ENCODE data around the gene AAMP. TPM values are rescaled to one million over a fixed set of nuclear protein-coding genes. Genes with fewer than 3 reads are reported as not detected.

Gene AAMP
- total and polyA plus RNA-seq, 2 experiments from 2014 or later, result 90.8 to 203 TPM

DNA sequence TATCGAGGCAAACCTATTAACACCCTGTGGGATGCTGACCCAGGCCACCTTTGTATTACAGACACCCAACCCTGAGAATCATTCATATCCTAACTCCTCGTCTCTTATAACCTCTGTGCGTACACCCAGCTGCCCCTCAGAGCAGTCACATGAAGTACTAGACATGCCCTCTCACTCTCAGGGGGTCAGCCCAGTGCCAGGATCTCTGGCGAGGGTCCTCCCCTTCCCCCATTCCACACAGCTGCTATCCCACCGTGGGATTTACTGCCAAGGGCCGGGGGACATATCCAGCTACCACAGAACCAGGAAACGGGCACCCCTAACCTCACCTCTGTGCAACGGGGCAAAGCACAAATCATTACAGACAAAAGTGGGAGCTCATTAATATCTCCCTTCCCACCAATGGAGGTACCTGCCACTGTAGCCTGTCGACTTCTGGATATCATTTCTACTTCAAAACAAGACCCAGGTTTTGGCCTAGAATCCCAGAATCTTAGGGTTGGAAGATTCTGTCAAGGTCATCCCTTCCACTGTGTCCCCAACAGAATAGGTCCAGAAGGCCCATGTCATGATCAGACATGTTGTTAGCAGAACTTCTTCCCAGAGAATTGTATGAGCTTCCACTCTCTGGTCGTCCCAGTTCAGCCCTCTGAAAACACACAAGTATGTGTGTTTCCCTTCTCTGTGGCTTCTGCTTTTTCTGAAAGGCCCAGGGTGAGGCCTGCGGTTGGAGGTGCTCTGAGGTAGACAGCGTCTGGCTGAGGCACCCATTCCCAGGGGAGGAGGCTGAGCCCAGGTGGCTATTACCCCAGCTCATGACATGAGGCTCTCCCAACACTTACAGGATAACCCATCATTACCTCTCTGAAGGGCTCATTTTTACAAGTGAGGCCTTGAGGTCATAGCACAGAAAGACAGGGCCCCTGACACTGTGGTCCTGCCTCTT lies 20.7 kb upstream of the AAMP start:
- Mint-ChIP-seq H3K36me3 (ENCODE audit: low read depth) (no peaks in the 10 kb centered on the region), H3K9me3 (no peaks in the 10 kb centered on the region), H3K27ac (no peak overlapping the region), H3K27me3 (ENCODE audit: insufficient read depth, low read depth, poor library complexity) (peaks cover 15% of the 10 kb centered on the region), H3K4me3 (peak overlapping the region; percentile 70; the same call in 2 of the 3 replicates), H3K4me1 (peaks cover 53% of the 10 kb centered on the region)
- no peak overlapping the region for H3K4me2 ChIP-seq
- H3K4me3 ChIP-seq, result no peak overlapping the region
- TF ChIP-seq, protein P1, sequence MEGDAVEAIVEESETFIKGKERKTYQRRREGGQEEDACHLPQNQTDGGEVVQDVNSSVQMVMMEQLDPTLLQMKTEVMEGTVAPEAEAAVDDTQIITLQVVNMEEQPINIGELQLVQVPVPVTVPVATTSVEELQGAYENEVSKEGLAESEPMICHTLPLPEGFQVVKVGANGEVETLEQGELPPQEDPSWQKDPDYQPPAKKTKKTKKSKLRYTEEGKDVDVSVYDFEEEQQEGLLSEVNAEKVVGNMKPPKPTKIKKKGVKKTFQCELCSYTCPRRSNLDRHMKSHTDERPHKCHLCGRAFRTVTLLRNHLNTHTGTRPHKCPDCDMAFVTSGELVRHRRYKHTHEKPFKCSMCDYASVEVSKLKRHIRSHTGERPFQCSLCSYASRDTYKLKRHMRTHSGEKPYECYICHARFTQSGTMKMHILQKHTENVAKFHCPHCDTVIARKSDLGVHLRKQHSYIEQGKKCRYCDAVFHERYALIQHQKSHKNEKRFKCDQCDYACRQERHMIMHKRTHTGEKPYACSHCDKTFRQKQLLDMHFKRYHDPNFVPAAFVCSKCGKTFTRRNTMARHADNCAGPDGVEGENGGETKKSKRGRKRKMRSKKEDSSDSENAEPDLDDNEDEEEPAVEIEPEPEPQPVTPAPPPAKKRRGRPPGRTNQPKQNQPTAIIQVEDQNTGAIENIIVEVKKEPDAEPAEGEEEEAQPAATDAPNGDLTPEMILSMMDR (conservative IDR thresholded peaks at IDR 0.05; ENCODE audit: low read depth in 2 of 2), result no peak
- TF ChIP-seq EZH2phosphoT487 (IDR thresholded peaks at IDR 0.05; ENCODE audit: unreplicated experiment) (no peak), STAT1 (IDR thresholded peaks at IDR 0.05; ENCODE audit: unreplicated experiment) (no peak), POLR2AphosphoS5 (IDR thresholded peaks at IDR 0.05; ENCODE audit: low read depth) (no peak), NANOG (IDR thresholded peaks at IDR 0.05; ENCODE audit: borderline replicate concordance) (no peak), JUNB (IDR thresholded peaks at IDR 0.05; ENCODE audit: unreplicated experiment) (no peak), CREB1 (CRISPR knock-in tag; IDR thresholded peaks at IDR 0.05; ENCODE audit: low read depth) (no peak), ZNF331 (CRISPR knock-in tag; IDR thresholded peaks at IDR 0.05; ENCODE audit: low read depth) (no peak), ZNF114 (CRISPR knock-in tag; IDR thresholded peaks at IDR 0.05) (no peak), EZH2 (IDR thresholded peaks at IDR 0.05; ENCODE audit: low read depth, unreplicated experiment) (no peak)
- TF ChIP-seq, protein P2, sequence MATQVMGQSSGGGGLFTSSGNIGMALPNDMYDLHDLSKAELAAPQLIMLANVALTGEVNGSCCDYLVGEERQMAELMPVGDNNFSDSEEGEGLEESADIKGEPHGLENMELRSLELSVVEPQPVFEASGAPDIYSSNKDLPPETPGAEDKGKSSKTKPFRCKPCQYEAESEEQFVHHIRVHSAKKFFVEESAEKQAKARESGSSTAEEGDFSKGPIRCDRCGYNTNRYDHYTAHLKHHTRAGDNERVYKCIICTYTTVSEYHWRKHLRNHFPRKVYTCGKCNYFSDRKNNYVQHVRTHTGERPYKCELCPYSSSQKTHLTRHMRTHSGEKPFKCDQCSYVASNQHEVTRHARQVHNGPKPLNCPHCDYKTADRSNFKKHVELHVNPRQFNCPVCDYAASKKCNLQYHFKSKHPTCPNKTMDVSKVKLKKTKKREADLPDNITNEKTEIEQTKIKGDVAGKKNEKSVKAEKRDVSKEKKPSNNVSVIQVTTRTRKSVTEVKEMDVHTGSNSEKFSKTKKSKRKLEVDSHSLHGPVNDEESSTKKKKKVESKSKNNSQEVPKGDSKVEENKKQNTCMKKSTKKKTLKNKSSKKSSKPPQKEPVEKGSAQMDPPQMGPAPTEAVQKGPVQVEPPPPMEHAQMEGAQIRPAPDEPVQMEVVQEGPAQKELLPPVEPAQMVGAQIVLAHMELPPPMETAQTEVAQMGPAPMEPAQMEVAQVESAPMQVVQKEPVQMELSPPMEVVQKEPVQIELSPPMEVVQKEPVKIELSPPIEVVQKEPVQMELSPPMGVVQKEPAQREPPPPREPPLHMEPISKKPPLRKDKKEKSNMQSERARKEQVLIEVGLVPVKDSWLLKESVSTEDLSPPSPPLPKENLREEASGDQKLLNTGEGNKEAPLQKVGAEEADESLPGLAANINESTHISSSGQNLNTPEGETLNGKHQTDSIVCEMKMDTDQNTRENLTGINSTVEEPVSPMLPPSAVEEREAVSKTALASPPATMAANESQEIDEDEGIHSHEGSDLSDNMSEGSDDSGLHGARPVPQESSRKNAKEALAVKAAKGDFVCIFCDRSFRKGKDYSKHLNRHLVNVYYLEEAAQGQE (IDR thresholded peaks at IDR 0.05; ENCODE audit: unreplicated experiment), result no peak
- TF ChIP-seq, protein P3, sequence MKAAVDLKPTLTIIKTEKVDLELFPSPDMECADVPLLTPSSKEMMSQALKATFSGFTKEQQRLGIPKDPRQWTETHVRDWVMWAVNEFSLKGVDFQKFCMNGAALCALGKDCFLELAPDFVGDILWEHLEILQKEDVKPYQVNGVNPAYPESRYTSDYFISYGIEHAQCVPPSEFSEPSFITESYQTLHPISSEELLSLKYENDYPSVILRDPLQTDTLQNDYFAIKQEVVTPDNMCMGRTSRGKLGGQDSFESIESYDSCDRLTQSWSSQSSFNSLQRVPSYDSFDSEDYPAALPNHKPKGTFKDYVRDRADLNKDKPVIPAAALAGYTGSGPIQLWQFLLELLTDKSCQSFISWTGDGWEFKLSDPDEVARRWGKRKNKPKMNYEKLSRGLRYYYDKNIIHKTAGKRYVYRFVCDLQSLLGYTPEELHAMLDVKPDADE (IDR thresholded peaks at IDR 0.05), result no peak
- TF ChIP-seq, protein P4, sequence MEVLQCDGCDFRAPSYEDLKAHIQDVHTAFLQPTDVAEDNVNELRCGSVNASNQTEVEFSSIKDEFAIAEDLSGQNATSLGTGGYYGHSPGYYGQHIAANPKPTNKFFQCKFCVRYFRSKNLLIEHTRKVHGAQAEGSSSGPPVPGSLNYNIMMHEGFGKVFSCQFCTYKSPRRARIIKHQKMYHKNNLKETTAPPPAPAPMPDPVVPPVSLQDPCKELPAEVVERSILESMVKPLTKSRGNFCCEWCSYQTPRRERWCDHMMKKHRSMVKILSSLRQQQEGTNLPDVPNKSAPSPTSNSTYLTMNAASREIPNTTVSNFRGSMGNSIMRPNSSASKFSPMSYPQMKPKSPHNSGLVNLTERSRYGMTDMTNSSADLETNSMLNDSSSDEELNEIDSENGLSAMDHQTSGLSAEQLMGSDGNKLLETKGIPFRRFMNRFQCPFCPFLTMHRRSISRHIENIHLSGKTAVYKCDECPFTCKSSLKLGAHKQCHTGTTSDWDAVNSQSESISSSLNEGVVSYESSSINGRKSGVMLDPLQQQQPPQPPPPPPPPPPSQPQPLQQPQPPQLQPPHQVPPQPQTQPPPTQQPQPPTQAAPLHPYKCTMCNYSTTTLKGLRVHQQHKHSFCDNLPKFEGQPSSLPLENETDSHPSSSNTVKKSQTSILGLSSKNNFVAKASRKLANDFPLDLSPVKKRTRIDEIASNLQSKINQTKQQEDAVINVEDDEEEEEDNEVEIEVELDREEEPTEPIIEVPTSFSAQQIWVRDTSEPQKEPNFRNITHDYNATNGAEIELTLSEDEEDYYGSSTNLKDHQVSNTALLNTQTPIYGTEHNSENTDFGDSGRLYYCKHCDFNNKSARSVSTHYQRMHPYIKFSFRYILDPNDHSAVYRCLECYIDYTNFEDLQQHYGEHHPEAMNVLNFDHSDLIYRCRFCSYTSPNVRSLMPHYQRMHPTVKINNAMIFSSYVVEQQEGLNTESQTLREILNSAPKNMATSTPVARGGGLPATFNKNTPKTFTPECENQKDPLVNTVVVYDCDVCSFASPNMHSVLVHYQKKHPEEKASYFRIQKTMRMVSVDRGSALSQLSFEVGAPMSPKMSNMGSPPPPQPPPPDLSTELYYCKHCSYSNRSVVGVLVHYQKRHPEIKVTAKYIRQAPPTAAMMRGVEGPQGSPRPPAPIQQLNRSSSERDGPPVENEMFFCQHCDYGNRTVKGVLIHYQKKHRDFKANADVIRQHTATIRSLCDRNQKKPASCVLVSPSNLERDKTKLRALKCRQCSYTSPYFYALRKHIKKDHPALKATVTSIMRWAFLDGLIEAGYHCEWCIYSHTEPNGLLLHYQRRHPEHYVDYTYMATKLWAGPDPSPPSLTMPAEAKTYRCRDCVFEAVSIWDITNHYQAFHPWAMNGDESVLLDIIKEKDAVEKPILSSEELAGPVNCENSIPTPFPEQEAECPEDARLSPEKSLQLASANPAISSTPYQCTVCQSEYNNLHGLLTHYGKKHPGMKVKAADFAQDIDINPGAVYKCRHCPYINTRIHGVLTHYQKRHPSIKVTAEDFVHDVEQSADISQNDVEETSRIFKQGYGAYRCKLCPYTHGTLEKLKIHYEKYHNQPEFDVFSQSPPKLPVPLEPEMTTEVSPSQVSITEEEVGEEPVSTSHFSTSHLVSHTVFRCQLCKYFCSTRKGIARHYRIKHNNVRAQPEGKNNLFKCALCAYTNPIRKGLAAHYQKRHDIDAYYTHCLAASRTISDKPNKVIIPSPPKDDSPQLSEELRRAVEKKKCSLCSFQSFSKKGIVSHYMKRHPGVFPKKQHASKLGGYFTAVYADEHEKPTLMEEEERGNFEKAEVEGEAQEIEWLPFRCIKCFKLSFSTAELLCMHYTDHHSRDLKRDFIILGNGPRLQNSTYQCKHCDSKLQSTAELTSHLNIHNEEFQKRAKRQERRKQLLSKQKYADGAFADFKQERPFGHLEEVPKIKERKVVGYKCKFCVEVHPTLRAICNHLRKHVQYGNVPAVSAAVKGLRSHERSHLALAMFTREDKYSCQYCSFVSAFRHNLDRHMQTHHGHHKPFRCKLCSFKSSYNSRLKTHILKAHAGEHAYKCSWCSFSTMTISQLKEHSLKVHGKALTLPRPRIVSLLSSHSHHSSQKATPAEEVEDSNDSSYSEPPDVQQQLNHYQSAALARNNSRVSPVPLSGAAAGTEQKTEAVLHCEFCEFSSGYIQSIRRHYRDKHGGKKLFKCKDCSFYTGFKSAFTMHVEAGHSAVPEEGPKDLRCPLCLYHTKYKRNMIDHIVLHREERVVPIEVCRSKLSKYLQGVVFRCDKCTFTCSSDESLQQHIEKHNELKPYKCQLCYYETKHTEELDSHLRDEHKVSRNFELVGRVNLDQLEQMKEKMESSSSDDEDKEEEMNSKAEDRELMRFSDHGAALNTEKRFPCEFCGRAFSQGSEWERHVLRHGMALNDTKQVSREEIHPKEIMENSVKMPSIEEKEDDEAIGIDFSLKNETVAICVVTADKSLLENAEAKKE (CRISPR knock-in tag; IDR thresholded peaks at IDR 0.05), result no peak
- DNase-seq (ENCODE audit: low spot score) (no peak), ATAC-seq (no peak)
- H3F3A ChIP-seq (replicated peaks; ENCODE audit: low read depth), result no peaks in the 10 kb centered on the region
- peaks cover 32% of the 10 kb centered on the region for H3K4me1 ChIP-seq (ENCODE audit: insufficient read depth)
- no peak overlapping the region for H2AFZ ChIP-seq
- no peaks in the 10 kb centered on the region for H3K79me2 ChIP-seq (replicated peaks; ENCODE audit: insufficient read depth)
- H3K27me3 ChIP-seq (ENCODE audit: insufficient read depth), result peaks cover 5% of the 10 kb centered on the region; the same call in 1 of the 2 replicates
- H3K27ac ChIP-seq (ENCODE audit: low read depth), result no peak overlapping the region
- H3K36me3 ChIP-seq (ENCODE audit: insufficient read depth), result no peaks in the 10 kb centered on the region
- H4K20me1 ChIP-seq (replicated peaks; ENCODE audit: insufficient read depth), result no peaks in the 10 kb centered on the region
- no peaks in the 10 kb centered on the region for H3K9me2 ChIP-seq (ENCODE audit: insufficient read depth)

Measured in GM23338 (cell line).